GM19193 (cell line): ENCODE data around the gene ELN.
A peak's percentile ranks its signal among the peaks of the same experiment; 100 is the strongest.

Source experiments
- POLR2A ChIP-seq: IDR thresholded peaks from 4 replicates; pipeline ENCODE4 v1.6.1; 2011; ENCODE audit not compliant: insufficient read depth, insufficient read length; ENCODE audit errors: extremely low read depth

ELN gene

GRCh38 chr7:74059037-74059436 lies 31.1 kb downstream of the ELN start:
- TF ChIP-seq POLR2A, result no peak

- no peak for TF ChIP-seq POLR2A
Observed at GRCh38 chr7:74059681-74060588, 32.0 kb downstream of the ELN start.

DNA sequence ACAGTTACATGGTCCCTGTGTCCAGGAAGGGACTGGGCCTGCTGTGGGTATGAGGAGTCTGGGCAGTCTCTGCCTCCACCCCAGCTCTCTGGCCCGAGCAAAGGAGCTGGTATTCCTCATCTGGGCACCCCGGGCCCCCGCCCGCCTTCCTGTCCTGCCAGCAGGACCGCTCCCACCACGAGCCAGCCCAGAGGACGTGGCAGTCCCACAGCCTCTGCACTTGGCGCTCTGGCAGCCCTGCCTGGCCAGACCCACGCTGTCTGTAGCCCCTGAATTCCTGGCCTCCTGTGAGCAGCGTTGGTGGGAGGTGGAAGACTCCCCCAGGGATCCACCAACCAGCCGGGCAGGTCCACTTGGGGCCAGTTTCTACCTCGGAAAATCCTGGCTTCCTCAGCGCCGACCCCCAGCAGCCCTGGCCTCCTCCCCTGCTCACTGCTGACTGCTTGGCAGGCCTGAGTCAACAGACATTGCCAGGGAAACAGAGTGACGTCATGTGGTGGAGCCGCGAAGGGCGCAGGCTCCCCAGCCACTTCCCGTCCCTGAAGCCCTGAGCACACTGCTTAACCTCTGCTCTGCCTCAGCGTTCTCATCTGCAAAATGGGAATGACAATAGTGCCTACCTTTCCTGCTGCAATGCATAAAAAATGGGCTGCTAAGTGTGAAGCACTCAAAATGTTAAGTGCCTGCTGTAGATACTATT lies 34.0 kb downstream of the ELN start:
- no peak for TF ChIP-seq POLR2A

- no peak for TF ChIP-seq POLR2A
Observed at GRCh38 chr7:74063223-74063641, 35.3 kb downstream of the ELN start.

- TF ChIP-seq POLR2A, result no peak
Observed at GRCh38 chr7:74063646-74064045, 35.7 kb downstream of the ELN start.

GRCh38 chr7:74064696-74065095 lies 36.7 kb downstream of the ELN start:
- TF ChIP-seq POLR2A, result no peak

DNA sequence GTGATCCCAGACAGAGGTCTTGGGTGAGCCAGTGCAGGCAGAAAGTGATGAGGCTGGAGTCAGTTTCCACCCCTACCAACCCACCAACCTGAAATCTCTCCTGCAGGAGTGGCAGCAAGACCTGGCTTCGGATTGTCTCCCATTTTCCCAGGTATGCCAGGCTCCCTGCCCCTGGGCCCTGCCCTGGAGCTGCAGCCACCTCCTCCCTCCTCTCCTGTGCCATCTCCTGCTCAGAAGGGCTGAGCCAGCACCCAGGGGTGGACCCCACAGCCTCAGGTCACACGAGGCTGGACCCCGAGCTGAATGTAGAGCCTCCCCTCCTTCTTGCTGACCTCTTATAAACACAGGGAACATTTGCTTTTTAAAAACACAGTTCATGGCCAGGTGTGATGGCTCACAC lies 38.7 kb downstream of the ELN start:
- TF ChIP-seq POLR2A, result no peak

DNA sequence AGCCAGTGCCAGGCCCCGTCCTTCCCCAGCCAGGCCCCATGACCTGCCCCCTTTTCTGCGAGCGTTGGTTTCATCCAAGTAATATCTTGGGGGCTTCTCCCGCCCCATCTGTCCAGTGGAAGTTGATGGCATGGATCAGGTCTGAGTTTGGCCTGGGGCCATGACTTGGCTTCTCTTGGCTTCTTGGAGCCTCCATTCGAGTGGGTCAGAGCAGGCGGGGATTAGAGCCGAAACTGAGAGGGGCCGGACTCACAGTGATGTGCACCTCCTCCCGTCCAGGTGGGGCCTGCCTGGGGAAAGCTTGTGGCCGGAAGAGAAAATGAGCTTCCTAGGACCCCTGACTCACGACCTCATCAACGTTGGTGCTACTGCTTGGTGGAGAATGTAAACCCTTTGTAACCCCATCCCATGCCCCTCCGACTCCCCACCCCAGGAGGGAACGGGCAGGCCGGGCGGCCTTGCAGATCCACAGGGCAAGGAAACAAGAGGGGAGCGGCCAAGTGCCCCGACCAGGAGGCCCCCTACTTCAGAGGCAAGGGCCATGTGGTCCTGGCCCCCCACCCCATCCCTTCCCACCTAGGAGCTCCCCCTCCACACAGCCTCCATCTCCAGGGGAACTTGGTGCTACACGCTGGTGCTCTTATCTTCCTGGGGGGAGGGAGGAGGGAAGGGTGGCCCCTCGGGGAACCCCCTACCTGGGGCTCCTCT lies 40.6 kb downstream of the ELN start:
- no peak for TF ChIP-seq POLR2A

GRCh38 chr7:74069086-74069541 lies 41.1 kb downstream of the ELN start:
- TF ChIP-seq POLR2A, result no peak

DNA sequence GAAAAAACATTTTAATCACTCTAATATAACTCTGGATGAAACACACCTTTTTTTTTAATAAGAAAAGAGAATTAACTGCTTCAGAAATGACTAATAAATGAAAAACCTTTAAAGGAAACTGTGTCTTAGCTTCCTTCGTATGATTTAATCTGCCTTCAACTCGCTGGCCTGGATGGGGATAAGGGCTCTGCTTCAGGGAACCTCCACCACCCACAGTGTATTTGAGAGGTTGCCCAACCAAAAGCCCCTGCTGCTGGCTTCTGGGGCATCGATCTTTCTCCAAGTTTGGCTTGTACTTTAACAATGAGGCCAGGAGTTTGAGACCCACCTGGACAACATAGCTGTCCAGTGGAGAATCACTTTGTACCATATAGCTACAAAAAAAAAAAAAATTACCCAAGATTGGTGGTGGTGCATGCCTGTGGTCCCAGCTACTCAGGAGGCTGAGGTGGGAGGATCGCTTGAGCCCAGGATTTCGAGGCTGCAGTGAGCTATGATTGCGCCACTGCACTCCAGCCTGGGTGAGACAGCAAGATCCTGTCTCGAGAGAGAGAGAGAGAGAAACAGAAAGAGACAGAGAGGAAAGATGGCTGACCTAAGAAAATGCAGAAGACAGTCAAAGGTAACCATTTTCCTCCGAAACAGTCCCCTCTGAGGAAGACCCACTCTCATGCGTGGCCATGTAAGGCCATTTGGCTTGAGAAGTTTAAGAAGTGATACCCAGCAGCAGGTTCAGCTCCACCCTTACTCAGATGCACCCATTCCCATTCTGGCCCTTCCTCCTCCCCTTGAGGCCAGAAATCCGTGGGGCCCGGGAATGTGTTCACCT lies 42.0 kb downstream of the ELN start:
- TF ChIP-seq POLR2A, result no peak

GRCh38 chr7:74070619-74070921 lies 42.6 kb downstream of the ELN start:
- TF ChIP-seq POLR2A, result no peak

DNA sequence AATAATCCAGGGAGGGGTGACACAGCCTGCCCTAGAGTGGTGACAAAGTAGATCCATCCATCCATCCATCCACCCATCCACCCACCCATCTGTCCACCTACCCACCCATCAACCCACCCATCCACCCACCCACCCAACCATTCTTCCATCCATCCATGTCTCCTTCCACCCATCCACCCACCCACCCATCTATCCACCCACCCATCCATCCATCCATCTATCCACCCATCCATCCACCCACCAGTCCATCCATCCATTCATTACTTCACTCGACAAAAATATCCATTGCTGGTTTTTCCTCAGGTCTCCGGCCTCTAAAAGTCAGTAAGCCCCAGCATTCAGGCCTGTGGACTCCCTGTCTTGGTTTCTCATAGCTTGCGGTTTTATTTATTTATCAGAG lies 43.1 kb downstream of the ELN start:
- no peak for TF ChIP-seq POLR2A

GRCh38 chr7:74074770-74075169 lies 46.8 kb downstream of the ELN start:
- TF ChIP-seq POLR2A, result no peak

GRCh38 chr7:74078461-74078860 lies 50.5 kb downstream of the ELN start:
- TF ChIP-seq POLR2A, result no peak

DNA sequence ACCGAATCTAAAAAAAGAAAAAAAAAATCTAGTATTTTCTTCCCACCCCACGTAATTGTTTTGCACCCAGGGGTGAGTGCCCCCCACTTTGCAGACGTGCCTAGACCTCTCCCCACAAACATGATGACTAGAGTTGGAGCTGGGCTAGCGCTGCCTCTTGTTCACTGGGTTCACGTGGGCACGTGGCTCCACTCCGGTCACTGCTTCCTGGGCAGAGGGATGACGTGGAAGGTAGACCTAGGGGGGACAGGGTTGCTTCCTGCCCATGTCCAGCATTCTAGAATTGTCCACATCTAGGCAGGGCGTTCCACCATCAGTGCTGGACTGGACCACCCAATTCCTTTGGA lies 54.8 kb downstream of the ELN start:
- no peak for TF ChIP-seq POLR2A

- peak; percentile 62 for TF ChIP-seq POLR2A
Observed at GRCh38 chr7:74083117-74083876, 55.3 kb downstream of the ELN start, which contains the start of gene LIMK1. LIMK1 (plus strand) TSS chr7:74083804; CDS start chr7:74083991, 187 bp downstream.
